Measurements from ENCODE around the gene ERBB4. TPM values are rescaled to one million over a fixed set of nuclear protein-coding genes. Genes with fewer than 3 reads are reported as not detected.

ERBB4 gene
- total and polyA plus RNA-seq, 2 of the 8 experiments (the other 6 are each of a cell fraction or from before 2014, with no cell fraction given): 0.34 to 1.3 TPM

DNA sequence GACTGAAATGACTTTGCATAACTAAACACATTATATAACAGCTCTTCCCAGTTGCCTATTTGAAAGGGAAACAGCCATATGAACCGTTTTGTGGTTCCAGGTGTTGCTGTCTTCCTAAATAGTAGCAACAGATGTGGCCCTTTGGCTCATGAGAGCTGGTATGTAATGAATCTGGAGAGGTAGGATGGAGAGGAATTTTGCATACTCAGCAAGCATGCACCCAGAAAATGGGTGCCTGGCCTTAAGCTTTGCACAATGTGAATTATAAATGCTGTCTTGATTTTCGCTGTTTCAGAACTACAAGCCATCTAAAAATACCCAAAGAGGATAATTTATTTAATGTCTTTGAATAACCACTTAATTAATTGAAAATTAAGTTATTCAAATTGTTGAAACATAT, 15.6 kb upstream of the ERBB4 start:
- Histone ChIP-seq H2AK5ac (ENCODE audit: low read depth, low read length) (no peak overlapping the region), H4K20me1 (replicated peaks in 1 of 2; ENCODE audit: control insufficient read depth in 1 of 2, insufficient read depth in 2 of 2, low read length in 2 of 2) (no peaks in the 10 kb centered on the region), H3K9ac (replicated peaks in 1 of 4; ENCODE audit: extremely low read depth in 1 of 4, low read depth in 3 of 4, low read length in 3 of 4) (no peak overlapping the region), H3K36me3 (ENCODE audit: control insufficient read depth in 2 of 4, insufficient read depth in 4 of 4, low read length in 3 of 4) (no peaks in the 10 kb centered on the region), H3K23me2 (ENCODE audit: low read depth, low read length) (peaks cover 5% of the 10 kb centered on the region; the same call in 1 of the 2 replicates), H3K4me2 (ENCODE audit: insufficient read depth in 1 of 2, low read depth in 2 of 2, low read length in 2 of 2) (no peak overlapping the region), H3K56ac (replicated peaks; ENCODE audit: insufficient read length, low read depth, low read length) (no peak overlapping the region), H2BK5ac (ENCODE audit: low read depth, low read length) (no peak overlapping the region), H3K18ac (ENCODE audit: extremely low read depth, low read length) (no peak overlapping the region), H3K27ac (ENCODE audit: low read depth, low read length) (no peak overlapping the region), H2BK15ac (ENCODE audit: low read length) (no peak overlapping the region), H3K4me3 (ENCODE audit: extremely low read depth in 1 of 4, insufficient read depth in 2 of 4, low read depth in 3 of 4, low read length in 4 of 4) (no peak overlapping the region), H4K91ac (replicated peaks; ENCODE audit: insufficient read length, low read length) (no peak overlapping the region), H2BK120ac (replicated peaks; ENCODE audit: low read depth, low read length) (no peak overlapping the region), H4K5ac (ENCODE audit: insufficient read length, low read depth, low read length) (no peak overlapping the region), H3K9me3 (ENCODE audit: insufficient read depth in 2 of 2, low read depth in 1 of 2, low read length in 1 of 2) (no peaks in the 10 kb centered on the region), H3K79me2 (ENCODE audit: control insufficient read depth in 1 of 2, insufficient read depth in 2 of 2, low read length in 2 of 2) (no peaks in the 10 kb centered on the region), H3K27me3 (replicated peaks in 1 of 4; ENCODE audit: control insufficient read depth in 3 of 4, extremely low read depth in 1 of 4, insufficient read depth in 3 of 4, low read length in 3 of 4) (no peaks in the 10 kb centered on the region), H2AFZ (ENCODE audit: low read length) (no peak overlapping the region), H3K4me1 (replicated peaks in 1 of 4; ENCODE audit: control insufficient read depth in 3 of 4, insufficient read depth in 4 of 4, low read length in 3 of 4) (no peaks in the 10 kb centered on the region), H3K14ac (ENCODE audit: insufficient read length) (no peak overlapping the region), H3K4ac (replicated peaks; ENCODE audit: insufficient read length, low read depth, low read length) (no peak overlapping the region), H3K79me1 (ENCODE audit: low read depth, low read length) (no peaks in the 10 kb centered on the region), H2BK20ac (ENCODE audit: low read length) (no peak overlapping the region), H3K23ac (ENCODE audit: insufficient read length) (no peak overlapping the region), H4K8ac (ENCODE audit: extremely low read depth, insufficient read depth, low read length) (no peak overlapping the region), H2BK12ac (ENCODE audit: low read depth, low read length) (no peak overlapping the region)
- CTCF ChIA-PET (ENCODE audit: partially characterized antibody): interaction anchor here (0.7 to 1.3 kb wide), 3 partner anchors 13 to 32 kb away, joined by 3 to 7 read pairs (median 4); no protein-coding TSS in a partner anchor
- no peak for TF ChIP-seq KDM5A (IDR thresholded peaks at IDR 0.05; ENCODE audit: low read length)
- TF ChIP-seq SIRT6 (IDR thresholded peaks at IDR 0.05; ENCODE audit: low read length): no peak
- no peak for TF ChIP-seq SUZ12 (IDR thresholded peaks at IDR 0.05; ENCODE audit: low read length)
- TF ChIP-seq ZNF274 (IDR thresholded peaks at IDR 0.05; ENCODE audit: borderline replicate concordance, extremely low read depth, low read length): no peak
- TF ChIP-seq TEAD4 (IDR thresholded peaks at IDR 0.05; ENCODE audit: low read depth, low read length): peak; percentile 69
- no peak for TF ChIP-seq RFX5 (IDR thresholded peaks at IDR 0.05; ENCODE audit: borderline replicate concordance, low read depth, low read length)
- POLR2A ChIA-PET (ENCODE audit: partially characterized antibody): no interaction called here
- 84% methylated on average over 2 of the region's 2 CpGs; no CpG with 5 or more reads in 1 of the 2 experiments for WGBS, 2 experiments (ENCODE audit: extremely low coverage in 1 of 2, insufficient coverage in 1 of 2, insufficient read length in 1 of 2, insufficient replicate concordance in 2 of 2, low coverage in 1 of 2, low lambda C conversion rate in 2 of 2, missing lambda C conversion rate in 1 of 2)
- no peak for DNase-seq (ENCODE audit: low read depth in 1 of 2, low spot score in 2 of 2)
- FAIRE-seq: no peak
